GM12878 (cell line): ENCODE results near the gene CCNYL1. TPM values are rescaled to one million over a fixed set of nuclear protein-coding genes. Genes with fewer than 3 reads are reported as not detected.

Experiments used
- ATAC-seq: fragments of 200-7000 bp; cut with Tn5 transposase; 3 replicates; pipeline ENCODE4 v1.9.1; 2020; ENCODE audit warnings: mild to moderate bottlenecking, moderate library complexity
- BruUV-seq: library from RNA; stranded (reverse); fragments of 400-500 nt; replicated peaks from 2 replicates; lab custom pipeline; 2021; lab: Mats Ljungman, UMichigan
- CTCF ChIA-PET: fragments of 300-600 bp; sonication (Branson Sonifier 250); formaldehyde crosslinking; extraction: SDS; loops from one replicate; lab custom pipeline; 2021; ENCODE audit warnings: inconsistent platforms; lab: Yijun Ruan, JAX
- POLR2A ChIA-PET: fragments of 350-600 bp; formaldehyde crosslinking; extraction: SDS; loops from one replicate; lab custom pipeline; 2021; ENCODE audit warnings: inconsistent platforms; lab: Charles Lee
- RAD21 ChIA-PET: fragments of 300-600 bp; sonication (Branson Sonifier 250); formaldehyde crosslinking; loops from one replicate; lab custom pipeline; 2023; ENCODE audit warnings: antibody characterized with exemption; ENCODE audit not compliant: unreplicated experiment; lab: Charles Lee
- SMC1A ChIA-PET: fragments of 300-600 bp; sonication (Branson Sonifier 250); formaldehyde crosslinking; loops from one replicate; lab custom pipeline; 2023; ENCODE audit not compliant: unreplicated experiment, uncharacterized antibody; lab: Charles Lee
- DNase-seq: peaks from one replicate; pipeline ENCODE4 v3.0.0-alpha.2; 2011; ENCODE audit warnings: low read depth, low spot score
- FAIRE-seq: peaks from 3 replicates; lab custom pipeline; 2011; peaks lifted over from hg19 to GRCh38; lab: Jason Lieb, UNC
- H2AFZ ChIP-seq: 2 replicates; pipeline ENCODE4 v1.6.0; 2011; ENCODE audit warnings: low read depth, low read length, control low read depth; ENCODE audit not compliant: control insufficient read depth
- H3K27ac ChIP-seq: 2 replicates; pipeline ENCODE4 v1.5.1; 2011; ENCODE audit warnings: control low read depth; ENCODE audit not compliant: control insufficient read depth, insufficient read depth
- H3K27me3 ChIP-seq, 2 experiments: replicated peaks in 1 of 2; 2 replicates each; pipeline versions ENCODE4 v1.6.0 to v1.6.1; 2011; ENCODE audit warnings: low read length in 1 of 2; ENCODE audit not compliant: control insufficient read depth in 2 of 2, insufficient read depth in 2 of 2
- H3K36me3 ChIP-seq, 2 experiments: 2 replicates each; pipeline ENCODE4 v1.5.1; 2011; ENCODE audit warnings: low read length in 1 of 2; ENCODE audit not compliant: control insufficient read depth in 2 of 2, insufficient read depth in 2 of 2
- H3K4me1 ChIP-seq: 2 replicates; pipeline ENCODE4 v1.6.1; 2011; ENCODE audit warnings: mild to moderate bottlenecking, low read length, moderate library complexity, mixed read lengths; ENCODE audit not compliant: control insufficient read depth, insufficient read depth
- H3K4me2 ChIP-seq: 2 replicates; pipeline ENCODE4 v1.6.0; 2011; ENCODE audit warnings: control low read depth; ENCODE audit not compliant: control insufficient read depth, insufficient read depth
- H3K4me3 ChIP-seq: fragments of 200-600 bp; sonication (generic); 2 replicates; pipeline ENCODE4 v1.5.1; 2016
- H3K79me2 ChIP-seq: 2 replicates; pipeline ENCODE4 v1.6.0; 2011; ENCODE audit warnings: low read length; ENCODE audit not compliant: control insufficient read depth, insufficient read depth
- H3K9ac ChIP-seq: 2 replicates; pipeline ENCODE4 v1.8.0; 2011; ENCODE audit warnings: low read length, control low read depth, mixed read lengths; ENCODE audit not compliant: control insufficient read depth, insufficient read depth
- H3K9me3 ChIP-seq: replicated peaks from 3 replicates; pipeline ENCODE4 v1.5.1; 2011; ENCODE audit warnings: mild to moderate bottlenecking, low read length; ENCODE audit not compliant: control insufficient read depth, insufficient read depth
- H4K20me1 ChIP-seq: 2 replicates; pipeline ENCODE4 v1.6.0; 2011; ENCODE audit not compliant: control insufficient read depth, insufficient read depth
- BCLAF1 ChIP-seq: fragments of 450-650 bp; IDR thresholded peaks from 2 replicates; pipeline ENCODE4 v1.6.1; 2017; ENCODE audit warnings: antibody characterized with exemption, mild to moderate bottlenecking, moderate library complexity
- BRCA1 ChIP-seq: IDR thresholded peaks from 2 replicates; pipeline ENCODE4 v1.6.1; 2011; ENCODE audit warnings: low read depth, low read length, improper control_type of control experiment
- E2F8 ChIP-seq: fragments of 450-650 bp; IDR thresholded peaks from 2 replicates; pipeline ENCODE4 v1.6.1; 2018; ENCODE audit warnings: mild to moderate bottlenecking, low read depth, moderate library complexity; ENCODE audit not compliant: partially characterized antibody
- IKZF2 ChIP-seq, 2 experiments: fragments of 450-650 bp; IDR thresholded peaks; 2 replicates each; pipeline ENCODE4 v1.6.1; 2017; ENCODE audit warnings: mild to moderate bottlenecking in 2 of 2, moderate library complexity in 2 of 2
- KLF5 ChIP-seq: fragments of 450-650 bp; IDR thresholded peaks from 2 replicates; pipeline ENCODE4 v1.6.1; 2014; ENCODE audit warnings: mild to moderate bottlenecking; ENCODE audit not compliant: partially characterized antibody
- LARP7 ChIP-seq: fragments of 450-650 bp; IDR thresholded peaks from 2 replicates; pipeline ENCODE4 v1.6.1; 2017; ENCODE audit warnings: mild to moderate bottlenecking
- NFYA ChIP-seq: IDR thresholded peaks from 2 replicates; pipeline ENCODE4 v1.6.1; 2011; ENCODE audit warnings: low read depth, mild to moderate bottlenecking, low read length, improper control_type of control experiment, borderline replicate concordance
- PAX8 ChIP-seq: fragments of 450-650 bp; IDR thresholded peaks from 2 replicates; pipeline ENCODE4 v1.6.1; 2017; ENCODE audit warnings: mild to moderate bottlenecking, moderate library complexity
- RAD51 ChIP-seq: fragments of 450-650 bp; IDR thresholded peaks from 2 replicates; pipeline ENCODE4 v1.6.1; 2016; ENCODE audit warnings: moderate library complexity, mild to moderate bottlenecking, inconsistent platforms
- STAT1 ChIP-seq: fragments of 450-650 bp; conservative IDR thresholded peaks from 2 replicates; pipeline ENCODE4 v1.6.1; 2014; ENCODE audit warnings: antibody characterized with exemption, mild to moderate bottlenecking
- TAF1 ChIP-seq: IDR thresholded peaks from 2 replicates; pipeline ENCODE4 v1.6.1; 2011; ENCODE audit warnings: mild to moderate bottlenecking, low read depth, low read length, borderline replicate concordance
- ZNF274 ChIP-seq: IDR thresholded peaks from one replicate; pipeline ENCODE4 v1.8.0; 2011; ENCODE audit not compliant: insufficient read length, insufficient read depth
- WGBS: methylation state at CpG from one replicate; pipeline ENCODE4 v1.1.6; 2016; ENCODE audit warnings: low lambda C conversion rate; ENCODE audit not compliant: insufficient replicate concordance, insufficient coverage; ENCODE audit errors: missing lambda C conversion rate; 5-methylcytosine and 5-hydroxymethylcytosine counted together
- in situ Hi-C: fragments of 300-500 bp; cut with MboI; formaldehyde crosslinking; loops from 9 replicates; pipeline ENCODE4 v1.14.3; 2018; ENCODE audit warnings: mixed read lengths
- intact Hi-C: fragments of 100-400 bp; cut with micrococcal nuclease; formaldehyde crosslinking; loops from one replicate; pipeline ENCODE4 v1.14.2; 2022; ENCODE audit not compliant: unreplicated experiment
- polyA plus RNA-seq, 11 experiments: library from polyadenylated mRNA; depleted of rRNA in 4 of 11; unstranded in 6 of 11; stranded (reverse) in 5 of 11; fragments of >200 nt; fragmentation: Nextera tagmentation in 4 of 11; fragmentation: Illumina TruSeq in 1 of 11; extraction: Ambion mirVana in 4 of 11; extraction: Trizol in 1 of 11; gene quantifications; 1 replicate in 1 of 11; 2 replicates in 10 of 11; pipeline versions ENCODE4 v1.2.1 to v1.2.3, GENCODE V29; 2011 to 2016; ENCODE audit warnings: inconsistent platforms in 2 of 11, missing spikeins in 2 of 11, low read depth in 1 of 11
- total RNA-seq, 4 experiments: library from RNA; depleted of rRNA in 3 of 4; stranded (reverse); fragments of >200 nt in 3 of 4; fragmentation: Illumina TruSeq in 1 of 4; extraction: Trizol in 1 of 4; gene quantifications; 2 replicates each; pipeline versions ENCODE4 v1.2.1 to v1.2.3, GENCODE V29; 2013 to 2021

Gene CCNYL1
- total and polyA plus RNA-seq, 10 of the 15 experiments (the other 5 are each of a cell fraction or from before 2014, with no cell fraction given) = 1.8 to 12.3 (median 5.9) TPM

- POLR2A ChIA-PET = interaction anchor here (0.7 kb wide), 3 partner anchors 113 to 813 kb away, joined by 3 to 6 read pairs (median 3); no protein-coding TSS in a partner anchor
- no peak for ATAC-seq
- CTCF ChIA-PET = interaction anchor here (0.6 to 1.7 kb wide), 6 partner anchors 9 to 283 kb away, joined by 3 to 4 read pairs (median 3); no protein-coding TSS in a partner anchor
Observed at GRCh38 chr2:207758025-207758424, 46.6 kb downstream of the CCNYL1 start.

GRCh38 chr2:207759890-207760289 lies 48.5 kb downstream of the CCNYL1 start:
- RAD21 ChIA-PET = interaction anchor here (0.8 to 1.6 kb wide), 5 partner anchors 9 to 212 kb away, joined by 3 to 6 read pairs (median 5); no protein-coding TSS in a partner anchor
- POLR2A ChIA-PET = interaction anchor here (1.4 kb wide), 1 partner anchor 33 kb away, joined by 3 read pairs; no protein-coding TSS in a partner anchor
- H3K79me2 ChIP-seq = no peaks in the 10 kb centered on the region
- H3K4me1 ChIP-seq = no peaks in the 10 kb centered on the region
- no peak overlapping the region for H3K27ac ChIP-seq
- no peak overlapping the region for H2AFZ ChIP-seq
- in situ Hi-C loops (no loop called here), intact Hi-C loops (no loop called here)
- H3K9ac ChIP-seq = no peak overlapping the region
- H3K9me3 ChIP-seq = no peaks in the 10 kb centered on the region
- no peaks in the 10 kb centered on the region for H4K20me1 ChIP-seq
- no TSS peak for BruUV-seq
- CTCF ChIA-PET = interaction anchor here (1.0 to 1.5 kb wide), 3 partner anchors 14 to 213 kb away, joined by 3 to 9 read pairs (median 3); no protein-coding TSS in a partner anchor
- no peak for ATAC-seq
- H3K36me3 ChIP-seq = no peaks in the 10 kb centered on the region
- no peak for DNase-seq
- SMC1A ChIA-PET = interaction anchor here (1.1 to 1.8 kb wide), 4 partner anchors 10 to 281 kb away, joined by 3 to 6 read pairs (median 6); no protein-coding TSS in a partner anchor
- WGBS = 78% methylated on average over 2 of the region's 2 CpGs
- H3K4me3 ChIP-seq = no peak overlapping the region
- H3K27me3 ChIP-seq = no peaks in the 10 kb centered on the region
- no peak overlapping the region for H3K4me2 ChIP-seq
- FAIRE-seq = no peak
- no peak for TF ChIP-seq PAX8
- TF ChIP-seq KLF5 = no peak
- no peak for TF ChIP-seq NFYA
- TF ChIP-seq IKZF2 (IDR thresholded peaks at IDR 0.05) = no peak
- TF ChIP-seq ZNF274 = no peak
- TF ChIP-seq BCLAF1 = no peak
- no peak for TF ChIP-seq LARP7
- no peak for TF ChIP-seq TAF1
- TF ChIP-seq STAT1 = no peak
- no peak for TF ChIP-seq E2F8
- TF ChIP-seq BRCA1 = no peak

More at GRCh38 chr2:207758025-207758424, 46.6 kb downstream of the CCNYL1 start:
- Histone ChIP-seq H3K4me2 (no peak overlapping the region), H2AFZ (no peak overlapping the region), H3K36me3 (no peaks in the 10 kb centered on the region), H3K27me3 (no peaks in the 10 kb centered on the region), H3K9me3 (no peaks in the 10 kb centered on the region), H3K4me1 (no peaks in the 10 kb centered on the region), H3K9ac (no peak overlapping the region), H4K20me1 (no peaks in the 10 kb centered on the region), H3K79me2 (no peaks in the 10 kb centered on the region), H3K27ac (no peak overlapping the region), H3K4me3 (no peak overlapping the region)
- intact Hi-C loops = no loop called here
- ChIA-PET RAD21 (interaction anchor here (0.6 to 1.2 kb wide), 3 partner anchors 9 to 215 kb away, joined by 3 to 4 read pairs (median 3); no protein-coding TSS in a partner anchor), SMC1A (interaction anchor here (0.9 to 1.2 kb wide), 2 partner anchors 216 to 317 kb away, joined by 3 read pairs; no protein-coding TSS in a partner anchor)
- DNase-seq (no peak), FAIRE-seq (no peak)
- in situ Hi-C loops = no loop called here
- TF ChIP-seq RAD51 = no peak
- BruUV-seq = no TSS peak
